GM19463 (cell line): ENCODE results near the gene EHMT1.
"Not testable (repeated sequence)": the region's sequence is repeated elsewhere in the genome, so short reads cannot be mapped to it uniquely, and the experiment has no call there.

Experiments
- ATAC-seq: cut with Tn5 transposase; IDR thresholded peaks from one replicate; pipeline ENCODE4 v1.9.1; 2021; ENCODE audit warnings: mild to moderate bottlenecking, moderate library complexity; ENCODE audit not compliant: unreplicated experiment

Gene EHMT1

GRCh38 chr9:137838576-137838975 lies 219.8 kb downstream of the EHMT1 start:
- no peak for ATAC-seq

GRCh38 chr9:137843355-137843754 lies 224.6 kb downstream of the EHMT1 start:
- ATAC-seq = no peak

GRCh38 chr9:137851516-137852267 lies 232.9 kb downstream of the EHMT1 start:
- ATAC-seq = no peak

- no peak for ATAC-seq
Measured at GRCh38 chr9:137853392-137853995, 234.7 kb downstream of the EHMT1 start.

- ATAC-seq = no peak
Measured at GRCh38 chr9:137860361-137860760, 241.6 kb downstream of the EHMT1 start.

- no peak for ATAC-seq
Measured at GRCh38 chr9:137865581-137866145, 246.9 kb downstream of the EHMT1 start.

- no peak for ATAC-seq
Measured at GRCh38 chr9:137866226-137867141, 247.7 kb downstream of the EHMT1 start.

- no peak for ATAC-seq
Measured at GRCh38 chr9:137870432-137870831, 251.6 kb downstream of the EHMT1 start.

- ATAC-seq = no peak
Measured at GRCh38 chr9:137872296-137872695, 253.5 kb downstream of the EHMT1 start.

- ATAC-seq = no peak
Measured at GRCh38 chr9:137873408-137873807, 254.6 kb downstream of the EHMT1 start.

- ATAC-seq = no peak
Measured at GRCh38 chr9:137873858-137874362, 255.1 kb downstream of the EHMT1 start.

- ATAC-seq = no peak
Measured at GRCh38 chr9:137875354-137875753, 256.5 kb downstream of the EHMT1 start.

GRCh38 chr9:137875846-137876245 lies 257.0 kb downstream of the EHMT1 start:
- ATAC-seq = no peak

- no peak for ATAC-seq
Measured at GRCh38 chr9:137876269-137876668, 257.5 kb downstream of the EHMT1 start.

- ATAC-seq = no peak
Measured at GRCh38 chr9:137876781-137877386, 258.1 kb downstream of the EHMT1 start.

GRCh38 chr9:137877506-137878122 lies 258.8 kb downstream of the EHMT1 start, which contains the start of gene CACNA1B:
TSS of gene CACNA1B (plus strand) at chr9:137877782. CDS start at chr9:137877934, 152 bp downstream.
- not testable (repeated sequence) for ATAC-seq

- ATAC-seq = no peak
Measured at GRCh38 chr9:137878146-137878941, 259.5 kb downstream of the EHMT1 start.

GRCh38 chr9:137879052-137879451 lies 260.2 kb downstream of the EHMT1 start:
- no peak for ATAC-seq

GRCh38 chr9:137879566-137880150 lies 260.9 kb downstream of the EHMT1 start:
- no peak for ATAC-seq
